Activated naive CD8-positive, alpha-beta T cell (primary cell): ENCODE measurements around the gene ZNF333.

Experiments
- H3K27ac Mint-ChIP-seq: one replicate; pipeline ENCODE4 v1.8.0; 2021; ENCODE audit warnings: mixed read lengths
- H3K27me3 Mint-ChIP-seq: one replicate; pipeline ENCODE4 v1.8.0; 2021; ENCODE audit warnings: mixed read lengths
- H3K36me3 Mint-ChIP-seq: one replicate; pipeline ENCODE4 v1.8.0; 2021; ENCODE audit warnings: mixed read lengths
- H3K4me1 Mint-ChIP-seq: one replicate; pipeline ENCODE4 v1.8.0; 2021; ENCODE audit warnings: low read depth, mixed read lengths
- H3K4me3 Mint-ChIP-seq: one replicate; pipeline ENCODE4 v1.8.0; 2021; ENCODE audit warnings: mild to moderate bottlenecking, mixed read lengths
- H3K9me3 Mint-ChIP-seq: one replicate; pipeline ENCODE4 v1.8.0; 2021; ENCODE audit warnings: low read depth, mixed read lengths

The ZNF333 gene

DNA sequence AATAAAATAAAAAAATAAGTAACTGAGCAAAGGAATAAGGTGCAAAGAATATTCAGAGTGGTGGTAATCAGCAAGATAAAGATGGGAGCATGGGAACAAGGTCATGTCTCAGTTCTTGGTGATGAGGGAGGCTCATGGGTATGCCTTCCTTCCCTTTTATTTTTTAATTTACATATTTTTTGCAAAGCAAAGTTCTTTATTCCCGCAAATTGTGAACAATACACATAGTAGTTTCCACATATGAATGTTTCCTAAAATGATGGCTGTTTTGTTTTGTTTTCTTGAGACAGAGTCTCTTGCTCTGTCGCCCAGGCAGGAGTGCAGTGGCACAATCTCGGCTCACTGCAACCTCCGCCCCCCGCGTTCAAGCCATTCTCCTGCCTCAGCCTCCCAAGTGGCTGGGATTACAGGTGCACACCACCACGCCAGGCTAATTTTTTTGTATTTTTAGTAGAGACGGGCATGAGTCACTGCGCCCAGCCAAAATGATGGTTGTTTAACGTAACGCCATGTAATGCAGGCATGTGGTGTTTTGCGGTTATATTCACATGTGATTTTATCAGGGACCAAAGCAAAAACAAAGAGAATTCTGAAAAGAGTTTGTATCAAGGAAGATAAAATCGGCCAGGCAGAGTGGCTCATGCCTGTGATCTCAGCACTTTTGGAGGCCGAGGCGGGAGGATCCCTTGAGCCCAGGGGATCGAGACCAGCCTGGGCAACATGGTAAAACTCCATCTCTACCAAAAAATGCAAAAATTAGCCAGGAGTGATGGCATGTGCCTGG, 93.0 kb downstream of the ZNF333 start:
- H3K4me1 Mint-ChIP-seq: peaks cover 9% of the 10 kb centered on the region
- H3K4me3 Mint-ChIP-seq: no peak overlapping the region
- no peaks in the 10 kb centered on the region for H3K9me3 Mint-ChIP-seq
- H3K27me3 Mint-ChIP-seq: peaks cover 17% of the 10 kb centered on the region
- H3K36me3 Mint-ChIP-seq: no peaks in the 10 kb centered on the region
- no peak overlapping the region for H3K27ac Mint-ChIP-seq
